ENCODE data around the gene LEFTY1.
A peak's percentile ranks its signal among the peaks of the same experiment; 100 is the strongest.
"Not testable (repeated sequence)": the region's sequence is repeated elsewhere in the genome, so short reads cannot be mapped to it uniquely, and the experiment has no call there.

LEFTY1 gene

GRCh38 chr1:225848030-225848955 lies 40.7 kb downstream of the LEFTY1 start:
- no peak for DNase-seq (ENCODE audit: low spot score)

- no peak for DNase-seq (ENCODE audit: low spot score)
These were observed 41.3 kb downstream of the LEFTY1 start for GRCh38 chr1:225847610-225848009.

GRCh38 chr1:225846331-225847310 lies 42.3 kb downstream of the LEFTY1 start:
- DNase-seq (ENCODE audit: low spot score), result no peak

DNA sequence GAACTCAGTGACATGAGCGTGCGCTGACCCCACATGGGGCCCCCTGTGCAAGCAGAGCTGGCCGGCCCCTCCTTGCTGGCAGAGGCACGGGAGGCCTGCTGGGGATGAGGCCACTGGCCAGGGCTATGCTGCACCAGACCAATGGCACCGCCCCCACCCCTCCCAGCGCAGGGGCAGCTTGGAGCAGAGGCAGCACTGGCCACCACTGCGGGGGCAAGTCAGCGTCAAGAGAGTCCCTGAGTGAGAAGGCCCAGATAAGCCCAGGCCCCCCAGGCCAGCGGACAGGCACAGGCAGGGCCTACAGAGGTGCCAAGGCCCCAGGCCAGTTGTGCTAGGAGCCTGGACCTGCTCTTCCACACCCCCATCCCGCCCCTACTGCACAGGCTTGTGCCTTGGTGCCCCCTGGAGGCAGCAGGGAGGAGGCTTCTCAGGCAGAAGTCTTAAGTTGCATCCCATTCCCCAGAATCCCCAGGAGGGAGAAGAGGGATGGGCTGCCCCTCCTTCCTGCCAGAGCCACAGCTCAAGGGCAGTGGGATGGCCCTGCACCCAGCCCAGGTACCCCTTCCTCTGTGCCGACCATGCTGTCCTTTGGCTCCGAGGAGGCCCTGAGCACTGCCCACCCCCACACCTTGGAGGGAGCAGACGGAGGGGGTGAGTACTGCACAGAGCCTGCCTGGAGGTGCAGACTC lies 43.2 kb downstream of the LEFTY1 start:
- DNase-seq (ENCODE audit: low spot score), result peak; percentile 82

DNA sequence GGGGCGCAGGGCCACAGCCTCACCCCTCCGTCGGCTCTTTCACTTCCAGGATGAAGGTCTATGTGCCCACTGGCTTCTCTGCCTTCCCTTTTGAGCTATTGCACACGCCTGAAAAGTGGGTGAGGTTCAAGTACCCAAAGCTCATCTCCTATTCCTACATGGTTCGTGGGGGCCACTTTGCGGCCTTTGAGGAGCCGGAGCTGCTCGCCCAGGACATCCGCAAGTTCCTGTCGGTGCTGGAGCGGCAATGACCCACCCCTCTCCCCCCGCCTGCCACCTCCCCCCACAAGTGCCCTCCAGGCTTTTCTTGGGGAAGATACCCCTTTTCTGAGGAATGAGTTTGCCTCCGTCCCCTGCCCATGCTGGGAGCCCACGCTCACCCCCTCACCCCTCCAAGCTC lies 43.8 kb downstream of the LEFTY1 start:
- DNase-seq (ENCODE audit: low spot score), result no peak

DNA sequence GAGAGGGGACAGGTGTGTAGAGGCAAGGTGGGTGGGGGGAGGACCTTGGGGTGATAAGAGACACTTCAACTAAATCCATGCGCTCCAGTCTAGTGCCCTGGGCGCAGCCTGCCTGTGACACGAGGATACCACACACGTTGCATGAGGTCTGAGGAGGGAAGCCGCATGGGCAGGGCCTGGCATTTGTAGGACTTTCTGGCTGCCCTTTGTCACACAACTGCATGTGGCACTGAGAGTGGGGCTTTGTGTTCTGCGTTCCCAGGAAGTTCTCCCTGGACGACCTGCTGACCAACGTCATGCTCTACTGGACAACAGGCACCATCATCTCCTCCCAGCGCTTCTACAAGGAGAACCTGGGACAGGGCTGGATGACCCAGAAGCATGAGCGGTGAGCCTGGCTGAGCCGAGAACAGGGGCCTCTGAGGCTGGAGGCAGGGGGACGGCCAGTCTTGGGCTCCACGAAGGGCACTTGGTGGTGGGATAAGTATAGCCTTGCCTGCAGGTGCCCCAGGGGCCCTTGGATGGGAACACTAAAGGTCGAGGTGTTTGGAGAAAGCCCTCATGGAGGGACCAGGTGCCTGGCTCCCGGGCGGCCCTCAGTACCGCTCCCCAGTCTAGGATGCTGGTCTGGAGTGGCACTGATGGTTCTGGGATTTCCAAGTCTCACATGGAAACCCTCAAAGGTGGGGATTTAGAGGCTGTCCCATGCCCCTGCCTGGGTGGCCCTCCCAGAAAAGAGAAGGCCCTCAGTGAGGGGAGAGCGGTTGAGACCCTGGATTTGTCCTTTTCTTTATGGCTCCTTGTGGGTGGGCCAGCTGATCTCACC lies 44.5 kb downstream of the LEFTY1 start:
- DNase-seq (ENCODE audit: low spot score), result no peak

GRCh38 chr1:225843426-225843795 lies 45.5 kb downstream of the LEFTY1 start:
- no peak for DNase-seq (ENCODE audit: low spot score)

DNA sequence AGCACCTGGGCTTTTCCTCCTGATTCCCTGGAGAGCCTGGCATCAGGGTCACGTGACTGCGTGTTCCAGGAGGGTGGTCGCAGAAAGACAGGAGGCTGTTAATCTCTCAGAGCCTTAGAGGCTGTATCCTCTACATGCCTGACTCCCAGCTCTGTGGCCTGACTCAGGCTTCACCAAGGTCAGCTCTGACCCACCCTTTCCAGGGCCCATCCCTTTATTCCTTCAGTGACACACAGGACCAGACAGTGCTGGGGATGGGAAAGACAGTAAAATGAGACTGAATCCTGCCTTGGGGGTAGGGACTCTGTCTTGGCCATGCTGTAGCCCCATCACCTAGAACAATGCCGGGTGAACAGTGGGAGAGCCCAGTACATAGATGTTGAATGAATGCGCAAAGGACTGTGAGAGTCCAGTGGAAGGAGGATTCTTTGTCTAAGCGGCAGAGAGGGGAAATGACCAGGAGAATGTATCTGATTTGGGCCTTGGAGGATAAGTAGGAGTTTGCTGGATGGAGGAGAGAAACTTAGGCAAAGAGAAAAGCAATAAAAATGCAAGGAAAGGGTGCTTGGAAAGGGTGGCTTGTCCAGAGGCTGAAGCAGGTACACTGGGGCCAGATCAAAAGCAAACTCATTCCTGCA lies 46.0 kb downstream of the LEFTY1 start:
- no peak for DNase-seq (ENCODE audit: low spot score)

GRCh38 chr1:225842074-225842473 lies 46.9 kb downstream of the LEFTY1 start:
- no peak for DNase-seq (ENCODE audit: low spot score)

DNA sequence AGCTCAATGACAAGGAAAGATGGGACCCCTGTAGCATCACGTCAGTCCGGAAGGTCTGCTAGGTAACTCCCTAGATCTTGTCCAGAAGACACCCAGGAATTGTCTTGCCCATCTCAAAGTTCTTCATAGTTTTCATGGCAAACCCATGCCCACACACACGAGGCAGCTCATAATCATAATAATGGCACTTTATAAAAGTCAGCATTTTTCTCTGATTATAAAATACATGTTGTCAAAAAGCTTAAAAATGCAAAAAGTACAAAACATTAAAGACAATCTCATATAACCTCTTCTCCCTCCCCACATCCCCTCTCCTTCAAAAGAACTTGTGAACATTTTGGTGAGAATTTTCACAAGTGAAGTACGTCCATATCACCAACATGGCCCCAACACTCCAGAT lies 48.2 kb downstream of the LEFTY1 start:
- DNase-seq (ENCODE audit: low spot score), result no peak

GRCh38 chr1:225840223-225840610 lies 48.7 kb downstream of the LEFTY1 start:
- DNase-seq (ENCODE audit: low spot score), result no peak

DNA sequence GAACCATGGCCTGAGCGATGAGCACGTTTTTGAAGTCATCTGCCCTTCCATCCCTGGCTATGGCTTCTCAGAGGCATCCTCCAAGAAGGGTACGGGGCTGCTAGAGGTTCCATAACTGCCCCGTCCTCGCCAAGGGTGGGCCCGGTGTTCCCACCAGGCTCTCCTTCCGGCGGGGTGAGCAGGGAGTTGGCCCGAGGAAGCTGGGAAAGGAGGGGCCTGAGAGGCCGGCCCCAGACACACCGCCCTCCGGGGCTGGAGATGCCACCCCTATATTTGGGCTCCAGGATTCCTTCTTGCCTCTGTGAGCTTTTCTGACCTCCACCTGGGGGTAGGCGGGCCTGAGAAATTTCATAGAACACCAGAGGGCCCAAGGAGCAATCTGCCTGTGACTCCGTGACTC lies 50.2 kb downstream of the LEFTY1 start:
- DNase-seq (ENCODE audit: low spot score), result no peak

GRCh38 chr1:225836296-225836695 lies 52.6 kb downstream of the LEFTY1 start:
- not testable (repeated sequence) for DNase-seq (ENCODE audit: low spot score)
